Kidney glomerular epithelial cell (primary cell): Measurements from ENCODE around the gene SHC3.

ENCODE experiments used
- DNase-seq: peaks from one replicate; lab custom pipeline; 2025; lab: John Stamatoyannopoulos, UW

SHC3 gene

DNA sequence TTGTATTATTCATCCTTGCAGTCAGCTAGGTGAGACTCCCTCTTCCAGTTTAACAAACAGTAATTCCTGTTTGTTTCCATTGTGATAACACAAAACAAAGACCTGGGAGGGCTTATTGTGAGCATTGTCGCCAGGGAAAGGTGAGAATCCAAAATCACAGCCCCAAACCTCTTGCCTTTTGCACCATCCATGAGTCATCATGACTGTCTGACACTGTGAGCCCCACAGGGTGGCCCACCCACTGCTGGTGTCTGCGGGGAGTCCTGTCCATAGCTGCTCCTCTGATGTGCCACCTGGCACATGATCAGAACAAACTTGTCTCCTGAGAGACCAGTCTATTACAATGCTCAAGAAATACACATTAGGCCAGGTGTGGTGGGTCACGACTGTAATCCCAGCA lies 221.1 kb downstream of the SHC3 start:
- no peak for DNase-seq
